ENCODE measurements around the gene YAE1.

Gene YAE1

GRCh38 chr7:39557911-39558310 is 8.3 kb upstream of the YAE1 start:
- no peak for DNase-seq

DNA sequence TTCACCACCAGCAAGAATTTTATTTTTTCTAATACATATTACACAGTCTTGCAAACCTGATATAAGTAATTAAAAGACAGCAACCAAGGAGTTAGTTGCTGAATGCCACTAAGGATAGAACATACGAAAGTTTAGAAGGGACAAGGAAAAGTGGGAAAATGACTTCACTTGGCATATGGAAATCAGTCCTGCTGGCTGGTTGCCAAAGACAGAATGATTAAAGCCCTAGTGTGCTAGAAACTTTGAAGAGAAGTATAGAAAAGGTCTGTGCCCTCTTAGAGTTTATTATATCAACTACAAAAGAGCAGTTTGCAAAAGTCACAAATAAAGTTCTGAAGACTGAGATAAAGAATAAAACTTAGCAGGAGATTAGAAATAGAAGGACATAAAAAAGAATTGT is 5.8 kb upstream of the YAE1 start:
- DNase-seq, result no peak

DNA sequence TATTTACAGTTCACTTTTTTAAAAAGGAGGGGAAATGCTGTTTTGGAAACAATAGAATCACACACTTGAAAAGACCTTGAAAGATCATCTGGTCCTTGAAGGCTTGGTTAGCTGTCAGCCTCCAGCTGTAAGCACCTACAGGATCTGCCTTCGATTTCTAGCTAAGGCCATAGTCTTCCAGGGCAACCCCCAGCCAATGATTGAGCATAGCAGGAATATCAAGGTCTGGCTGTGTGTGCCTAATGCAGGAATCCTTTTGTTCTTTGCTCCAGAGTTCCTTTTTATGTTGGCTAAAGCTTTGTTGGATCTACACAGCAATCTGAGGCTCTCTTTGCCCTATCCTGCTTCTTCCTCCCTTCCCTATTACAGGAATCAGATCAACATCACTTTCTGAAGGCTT is 5.2 kb upstream of the YAE1 start:
- no peak for DNase-seq

DNA sequence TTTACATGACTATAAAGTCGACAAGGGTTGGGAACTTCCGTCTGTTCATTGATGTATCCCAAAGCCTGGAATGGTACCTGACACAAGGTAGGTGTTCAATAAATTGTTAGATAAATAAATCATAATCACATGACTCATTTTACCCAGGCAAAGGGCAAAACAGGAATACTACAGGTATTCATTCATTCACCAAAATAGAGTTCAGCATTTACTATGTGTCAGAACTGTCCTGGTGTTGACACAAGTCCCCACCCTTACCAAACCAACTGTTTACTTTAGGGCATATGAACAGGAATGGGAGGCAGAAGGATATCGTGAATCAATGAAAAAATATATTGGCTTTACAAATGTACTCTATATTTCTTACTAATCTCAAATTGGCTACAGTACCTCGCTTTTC is 666 bp upstream of the YAE1 start:
- no peak for DNase-seq

- no peak for DNase-seq
Measured at GRCh38 chr7:39567294-39567693, 1.1 kb downstream of the YAE1 start.

GRCh38 chr7:39574673-39575349 is 8.6 kb downstream of the YAE1 start:
- no peak for DNase-seq

GRCh38 chr7:39577229-39577874 is 11.1 kb downstream of the YAE1 start:
- no peak for DNase-seq

DNA sequence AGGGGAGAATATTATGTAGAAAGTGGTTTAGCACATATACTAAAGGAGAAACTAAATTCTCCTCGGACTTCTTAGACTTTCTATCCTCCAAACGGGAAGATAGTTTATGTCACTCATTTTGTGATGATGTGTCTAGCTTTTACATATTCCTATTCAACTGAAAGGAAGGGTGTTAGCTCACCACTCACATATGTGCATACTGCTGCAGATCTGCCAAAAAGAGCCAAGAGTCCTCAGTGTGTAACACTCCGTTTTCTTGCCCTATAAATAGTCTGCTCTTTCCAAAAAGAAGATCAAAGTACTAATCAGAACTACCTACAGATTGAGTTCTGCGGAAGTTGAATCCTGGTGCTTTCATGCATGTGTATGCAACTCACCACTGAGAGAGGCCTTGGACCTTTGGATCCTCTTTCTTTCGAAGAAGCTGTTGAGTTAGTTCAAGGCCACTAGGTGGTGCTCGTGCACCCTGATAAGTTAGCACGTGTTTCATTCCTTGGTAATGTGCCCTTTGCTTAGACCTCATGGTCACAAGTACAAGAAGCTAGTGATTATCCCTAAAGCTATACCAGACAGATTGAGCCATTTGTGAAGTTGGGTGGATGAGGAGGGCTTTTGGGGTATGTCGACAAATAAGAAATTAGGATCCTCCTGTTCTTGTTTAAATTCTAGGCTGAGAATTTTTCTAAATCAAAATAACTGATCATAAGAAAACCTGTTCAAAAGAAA is 14.1 kb downstream of the YAE1 start:
- peak; percentile 78 for DNase-seq

GRCh38 chr7:39582536-39582935 is 16.3 kb downstream of the YAE1 start:
- DNase-seq, result no peak

DNA sequence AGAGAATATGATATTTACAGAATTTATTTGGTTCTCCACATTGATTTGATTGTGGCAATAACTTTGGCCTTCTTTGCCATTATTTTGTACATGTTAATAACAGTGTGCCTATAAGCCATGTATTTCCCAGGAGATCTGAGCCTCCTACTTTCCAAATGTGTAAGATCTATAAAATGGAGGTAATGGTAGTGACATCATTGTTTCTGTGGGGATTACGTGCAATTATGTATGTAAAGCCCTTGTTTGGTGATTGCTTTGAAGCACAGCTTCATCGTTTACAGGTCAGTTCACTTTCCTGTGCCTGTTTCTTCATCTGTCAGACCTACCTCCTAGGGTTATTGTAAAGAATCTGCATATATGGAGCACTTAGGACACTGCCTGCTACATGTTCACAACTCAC is 17.3 kb downstream of the YAE1 start:
- DNase-seq, result no peak

DNA sequence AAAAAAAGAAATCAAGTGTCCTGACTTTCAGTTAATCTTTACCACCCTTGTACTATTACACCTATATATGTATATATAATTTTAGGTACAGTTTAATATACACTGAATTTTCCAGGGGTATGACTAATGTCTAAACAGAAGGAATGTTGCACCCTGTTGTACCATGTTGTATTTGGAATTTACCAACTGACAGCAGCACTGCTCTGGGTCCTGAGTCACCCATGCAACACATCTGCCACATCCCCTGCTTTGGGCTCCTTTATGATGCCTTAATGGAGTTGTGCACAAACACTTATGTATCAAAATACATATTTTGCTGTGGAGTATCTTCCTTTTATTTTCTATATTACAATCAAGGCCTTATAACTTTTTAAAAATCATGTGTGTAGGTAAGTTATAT is 21.2 kb downstream of the YAE1 start:
- no peak for DNase-seq

DNA sequence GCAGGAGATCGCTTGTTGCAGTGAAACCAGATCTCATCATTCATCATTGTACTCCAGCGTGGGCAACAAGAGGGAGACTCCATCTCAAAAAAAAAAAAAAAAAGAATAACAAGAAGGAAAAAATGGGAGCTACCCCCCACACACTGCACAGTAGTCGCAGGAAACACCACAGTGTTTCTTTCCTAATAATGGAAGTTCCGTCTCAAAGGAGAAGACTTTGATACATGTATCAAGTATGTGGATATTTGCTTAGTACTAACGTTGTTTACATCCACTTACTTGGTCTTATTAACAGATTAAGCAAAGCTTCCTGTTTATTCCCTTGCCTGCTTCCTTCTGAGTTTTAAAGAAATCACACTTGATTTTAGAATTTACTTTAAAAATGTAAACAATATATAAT is 22.2 kb downstream of the YAE1 start:
- no peak for DNase-seq

- no peak for DNase-seq
Measured at GRCh38 chr7:39589323-39590111, 23.3 kb downstream of the YAE1 start.

- no peak for DNase-seq
Measured at GRCh38 chr7:39592586-39592985, 26.4 kb downstream of the YAE1 start.

GRCh38 chr7:39594988-39595620 is 28.9 kb downstream of the YAE1 start:
- DNase-seq, result no peak

GRCh38 chr7:39602351-39602750 is 36.1 kb downstream of the YAE1 start:
- no peak for DNase-seq

DNA sequence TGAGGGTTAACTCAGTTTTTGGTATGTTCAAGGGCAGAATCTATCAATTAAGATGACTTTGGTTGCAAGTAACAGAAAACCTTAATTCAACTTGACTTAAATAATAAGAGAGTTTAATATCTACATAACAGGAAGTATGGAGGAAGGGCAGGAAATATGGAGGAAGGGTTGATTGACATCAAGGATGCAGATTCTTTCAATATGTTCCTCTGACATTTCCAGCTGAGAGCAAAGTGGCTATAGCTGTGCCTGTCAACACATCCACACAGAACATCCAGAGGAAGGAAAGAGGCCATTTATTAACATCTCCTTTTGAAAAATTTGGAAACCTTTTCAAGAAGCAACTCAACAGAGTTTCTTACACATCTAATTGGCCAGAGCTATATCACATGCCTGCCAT is 37.7 kb downstream of the YAE1 start:
- no peak for DNase-seq

DNA sequence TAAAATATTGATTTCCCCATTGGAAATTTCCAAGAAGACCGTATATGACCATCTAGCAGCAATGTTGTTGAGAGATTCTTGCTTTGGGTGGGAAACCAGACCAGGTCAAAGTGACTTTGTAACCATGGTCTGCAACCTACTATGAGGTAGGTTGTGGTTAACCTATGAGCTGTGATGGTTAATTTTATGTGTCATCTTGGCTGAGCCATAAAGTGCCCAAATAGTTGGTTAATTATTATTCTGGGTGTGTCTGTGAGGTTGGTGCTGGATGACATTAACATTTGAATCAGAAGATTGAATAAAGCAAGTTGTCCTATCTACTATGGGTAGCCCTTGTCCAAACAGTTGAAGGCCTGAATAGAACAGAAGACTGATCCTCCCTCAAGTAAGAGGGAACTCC is 38.9 kb downstream of the YAE1 start:
- DNase-seq, result no peak

GRCh38 chr7:39606352-39606751 is 40.1 kb downstream of the YAE1 start:
- DNase-seq, result no peak

DNA sequence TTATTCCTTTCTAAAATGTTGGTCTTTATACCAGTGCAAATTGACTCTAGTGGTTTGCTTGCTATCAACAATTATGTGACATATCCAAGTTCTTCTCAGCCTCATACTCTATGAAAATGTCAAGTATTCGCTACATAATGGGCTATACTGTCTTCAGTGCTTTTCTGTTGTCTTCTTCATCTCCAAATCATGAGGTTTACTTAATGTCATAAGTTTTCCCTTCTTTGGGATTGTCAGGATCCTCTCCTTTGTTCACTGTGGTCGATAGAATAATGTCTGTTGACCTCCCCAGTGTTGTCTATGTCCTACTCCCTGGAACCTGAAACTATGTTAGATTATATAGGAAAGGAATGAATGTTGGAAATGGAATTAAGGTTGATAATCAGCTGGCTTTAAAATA is 40.7 kb downstream of the YAE1 start:
- DNase-seq, result no peak

- no peak for DNase-seq
Measured at GRCh38 chr7:39607865-39608264, 41.7 kb downstream of the YAE1 start.

DNA sequence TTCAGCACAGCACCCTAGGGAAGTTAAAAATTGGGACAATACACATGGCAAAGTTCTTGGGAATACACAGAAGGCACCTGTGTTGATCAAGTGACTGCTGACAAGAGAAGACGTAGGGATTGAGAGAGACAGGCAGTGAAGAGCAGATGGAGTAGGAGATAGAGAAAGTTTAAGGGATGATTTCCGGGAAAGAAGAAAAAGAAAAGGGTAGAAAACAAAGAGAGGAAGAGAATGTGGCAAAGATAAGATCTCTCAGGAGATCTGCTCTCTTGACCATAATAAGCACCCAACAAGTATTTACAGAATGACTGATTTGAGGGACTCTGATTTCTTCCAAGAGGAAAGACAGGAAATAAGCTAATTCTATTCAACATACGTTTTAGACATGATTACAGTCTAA is 42.1 kb downstream of the YAE1 start:
- no peak for DNase-seq
